ENCODE measurements around the gene CAMK2D. TPM values are rescaled to one million over a fixed set of nuclear protein-coding genes. Genes with fewer than 3 reads are reported as not detected.

CAMK2D gene
- total RNA-seq, 1 experiment from 2014 or later = 29.5 TPM

- no peaks in the 10 kb centered on the region for H3K27me3 ChIP-seq (ENCODE audit: control insufficient read depth, insufficient read depth, low read length)
- H3K9me3 ChIP-seq (ENCODE audit: control insufficient read depth, insufficient read depth, low read depth, low read length) = no peaks in the 10 kb centered on the region
- ATAC-seq = no peak
- intact Hi-C loops (cut with micrococcal nuclease; ENCODE audit: unreplicated experiment) (no loop called here), in situ Hi-C loops (cut with HindIII; ENCODE audit: low pct_unique_long_range_greater_than_20kb, low sequenced_read_pairs) (no loop called here)
- BruUV-seq (replicated peaks) = no TSS peak
- ChIA-PET CTCF (no interaction called here), POLR2A (interaction anchor here (0.6 kb wide), 1 partner anchor 427 kb away, joined by 3 read pairs; no protein-coding TSS in a partner anchor)
- H3K27ac ChIP-seq (ENCODE audit: low read length) = no peak overlapping the region
- no peak for DNase-seq (ENCODE audit: low read depth, low spot score)
- no peak overlapping the region for H3K4me3 ChIP-seq (ENCODE audit: low read depth in 2 of 2, low read length in 2 of 2)
- H3K4me1 ChIP-seq (ENCODE audit: control insufficient read depth, insufficient read depth, low read length) = no peaks in the 10 kb centered on the region
- no peak for TF ChIP-seq REST (IDR thresholded peaks at IDR 0.05; ENCODE audit: insufficient read depth in 1 of 2, low read depth in 2 of 2, low read length in 1 of 2)
- no peaks in the 10 kb centered on the region; the same call in 1 of the 2 replicates for H3K36me3 ChIP-seq (ENCODE audit: control insufficient read depth, insufficient read depth, low read length)
Measured at GRCh38 chr4:113531572-113531971, 230.0 kb downstream of the CAMK2D start.

GRCh38 chr4:113528395-113528794 lies 233.1 kb downstream of the CAMK2D start:
- CTCF ChIA-PET = no interaction called here
- Histone ChIP-seq H3K9me3 (ENCODE audit: control insufficient read depth, insufficient read depth, low read depth, low read length) (no peaks in the 10 kb centered on the region), H3K4me3 (ENCODE audit: low read depth in 2 of 2, low read length in 2 of 2) (no peak overlapping the region), H3K27ac (ENCODE audit: low read length) (no peak overlapping the region), H3K4me1 (ENCODE audit: control insufficient read depth, insufficient read depth, low read length) (no peaks in the 10 kb centered on the region), H3K27me3 (ENCODE audit: control insufficient read depth, insufficient read depth, low read length) (no peaks in the 10 kb centered on the region), H3K36me3 (ENCODE audit: control insufficient read depth, insufficient read depth, low read length) (no peaks in the 10 kb centered on the region; the same call in 1 of the 2 replicates)
- in situ Hi-C loops (cut with HindIII; ENCODE audit: low pct_unique_long_range_greater_than_20kb, low sequenced_read_pairs) = no loop called here
- intact Hi-C loops (cut with micrococcal nuclease; ENCODE audit: unreplicated experiment) = no loop called here
- DNase-seq (ENCODE audit: low read depth, low spot score) (no peak), ATAC-seq (no peak)
- TF ChIP-seq SIN3A (IDR thresholded peaks at IDR 0.05; ENCODE audit: borderline replicate concordance, insufficient read depth, low read depth, low read length) (no peak), CTCF (IDR thresholded peaks at IDR 0.05) (no peak), REST (IDR thresholded peaks at IDR 0.05; ENCODE audit: insufficient read depth in 1 of 2, low read depth in 2 of 2, low read length in 1 of 2) (no peak), TCF7L2 (IDR thresholded peaks at IDR 0.05; ENCODE audit: low read depth, low read length) (no peak), POLR2AphosphoS5 (IDR thresholded peaks at IDR 0.05; ENCODE audit: low read depth, low read length) (no peak)
- POLR2A ChIA-PET = no interaction called here
- BruUV-seq (replicated peaks) = no TSS peak
